Activated CD4-positive, alpha-beta memory T cell treated with anti-CD3 and anti-CD28 coated beads for 36 hours (primary cell): ENCODE measurements around the gene MYCBP2. TPM values are rescaled to one million over a fixed set of nuclear protein-coding genes. Genes with fewer than 3 reads are reported as not detected.
"Not testable (repeated sequence)": the region's sequence is repeated elsewhere in the genome, so short reads cannot be mapped to it uniquely, and the experiment has no call there.

Experiments
- CTCF ChIA-PET: fragments of 350-600 bp; sonication (Branson Sonifier 250); formaldehyde crosslinking; loops from one replicate; lab custom pipeline; 2021; ENCODE audit warnings: antibody characterized with exemption, inconsistent platforms; lab: Charles Lee
- POLR2A ChIA-PET: fragments of 350-600 bp; sonication (Branson Sonifier 250); formaldehyde crosslinking; loops from one replicate; lab custom pipeline; 2021; ENCODE audit warnings: antibody characterized with exemption; lab: Charles Lee
- DNase-seq: peaks from one replicate; pipeline ENCODE4 v3.0.0-alpha.2; 2020
- H3K27ac Mint-ChIP-seq: one replicate; pipeline ENCODE4 v1.8.0; 2021; ENCODE audit warnings: mixed read lengths
- H3K27me3 Mint-ChIP-seq: one replicate; pipeline ENCODE4 v1.8.0; 2021; ENCODE audit warnings: mixed read lengths
- H3K36me3 Mint-ChIP-seq: one replicate; pipeline ENCODE4 v1.8.0; 2021; ENCODE audit warnings: mixed read lengths
- H3K4me1 Mint-ChIP-seq: one replicate; pipeline ENCODE4 v1.8.0; 2021; ENCODE audit warnings: low read depth, mixed read lengths
- H3K4me3 Mint-ChIP-seq: one replicate; pipeline ENCODE4 v1.8.0; 2021; ENCODE audit warnings: mild to moderate bottlenecking, mixed read lengths
- H3K9me3 Mint-ChIP-seq: one replicate; pipeline ENCODE4 v1.8.0; 2021; ENCODE audit warnings: mixed read lengths
- intact Hi-C: fragments of 100-400 bp; cut with micrococcal nuclease; formaldehyde crosslinking; loops from one replicate; pipeline ENCODE4 v1.15.1; 2023
- total RNA-seq, 2 experiments: library from RNA; stranded (reverse); gene quantifications; one replicate each; pipeline ENCODE4 v1.2.3, GENCODE V29; 2021

The MYCBP2 gene
- total RNA-seq, 2 experiments from 2014 or later: 67.3 to 79.4 TPM

GRCh38 chr13:77291774-77292173 is 35.1 kb downstream of the MYCBP2 start:
- H3K9me3 Mint-ChIP-seq: peaks cover 4% of the 10 kb centered on the region
- CTCF ChIA-PET: interaction anchor here (0.6 to 2.1 kb wide), 3 partner anchors 34 to 186 kb away, joined by 3 to 13 read pairs (median 7); no protein-coding TSS in a partner anchor
- peaks cover 66% of the 10 kb centered on the region for H3K36me3 Mint-ChIP-seq
- DNase-seq: no peak
- peaks cover 39% of the 10 kb centered on the region for H3K4me1 Mint-ChIP-seq
- POLR2A ChIA-PET: interaction anchor here (0.8 to 1.8 kb wide), 3 partner anchors 34 to 265 kb away, joined by 3 to 4 read pairs (median 4); partner anchors contain the start of genes FBXL3 and MYCBP2
- H3K27ac Mint-ChIP-seq: peak overlapping the region; percentile 42
- no peak overlapping the region for H3K4me3 Mint-ChIP-seq
- intact Hi-C loops: loop anchor here (1.0 to 2.0 kb wide), 6 partner anchors 38 to 1367 kb away; partner anchors contain the start of genes FBXL3 and OBI1
- no peaks in the 10 kb centered on the region for H3K27me3 Mint-ChIP-seq

GRCh38 chr13:77290342-77290741 is 36.6 kb downstream of the MYCBP2 start:
- Mint-ChIP-seq H3K36me3 (peaks cover 62% of the 10 kb centered on the region), H3K4me3 (no peak overlapping the region), H3K4me1 (peaks cover 41% of the 10 kb centered on the region), H3K9me3 (peaks cover 4% of the 10 kb centered on the region), H3K27me3 (no peaks in the 10 kb centered on the region), H3K27ac (peak overlapping the region; percentile 14)
- no peak for DNase-seq
- ChIA-PET CTCF (interaction anchor here (1.6 to 2.1 kb wide), 2 partner anchors 35 to 188 kb away, joined by 7 to 13 read pairs; no protein-coding TSS in a partner anchor), POLR2A (interaction anchor here (1.8 kb wide), 1 partner anchor 37 kb away, joined by 4 read pairs; the partner anchor contains the start of gene MYCBP2)
- intact Hi-C loops: loop anchor here (2.0 kb wide), 2 partner anchors 188 to 1368 kb away; partner anchors contain the start of gene OBI1

DNA sequence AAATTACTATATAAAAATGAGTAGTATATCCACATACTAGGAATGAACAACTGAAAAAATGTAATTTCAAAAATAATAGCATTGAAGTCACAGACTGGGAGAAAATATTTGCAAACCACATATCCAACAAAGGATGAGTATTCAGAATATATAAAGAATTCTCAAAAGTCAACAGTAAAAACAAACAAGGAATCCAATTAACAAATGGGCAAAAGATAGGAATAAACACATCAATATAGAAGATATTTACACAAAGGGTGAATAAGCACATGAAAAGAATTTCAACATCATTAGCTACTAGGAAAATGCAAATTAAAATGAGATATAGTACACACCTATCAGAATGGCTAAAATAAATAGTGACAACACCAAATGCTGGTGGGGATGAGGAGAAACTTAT is 37.0 kb downstream of the MYCBP2 start:
- Mint-ChIP-seq H3K4me3 (no peak overlapping the region), H3K4me1 (peaks cover 43% of the 10 kb centered on the region), H3K9me3 (peaks cover 4% of the 10 kb centered on the region), H3K27me3 (no peaks in the 10 kb centered on the region), H3K27ac (no peak overlapping the region), H3K36me3 (peaks cover 65% of the 10 kb centered on the region)
- ChIA-PET CTCF (interaction anchor here (2.1 kb wide), 1 partner anchor 188 kb away, joined by 13 read pairs; no protein-coding TSS in a partner anchor), POLR2A (interaction anchor here (1.8 kb wide), 1 partner anchor 37 kb away, joined by 4 read pairs; the partner anchor contains the start of gene MYCBP2)
- no peak for DNase-seq
- intact Hi-C loops: loop anchor here (2.0 kb wide), 2 partner anchors 189 to 1369 kb away; partner anchors contain the start of gene OBI1

GRCh38 chr13:77285632-77286031 is 41.3 kb downstream of the MYCBP2 start:
- H3K4me3 Mint-ChIP-seq, H3K27me3 Mint-ChIP-seq, intact Hi-C loops, H3K27ac Mint-ChIP-seq, H3K9me3 Mint-ChIP-seq, POLR2A ChIA-PET, DNase-seq: not testable (repeated sequence)
- CTCF ChIA-PET: interaction anchor here (1.0 kb wide), 1 partner anchor 192 kb away, joined by 3 read pairs; no protein-coding TSS in a partner anchor
- Mint-ChIP-seq H3K36me3 (peaks cover 49% of the 10 kb centered on the region), H3K4me1 (peaks cover 39% of the 10 kb centered on the region)

DNA sequence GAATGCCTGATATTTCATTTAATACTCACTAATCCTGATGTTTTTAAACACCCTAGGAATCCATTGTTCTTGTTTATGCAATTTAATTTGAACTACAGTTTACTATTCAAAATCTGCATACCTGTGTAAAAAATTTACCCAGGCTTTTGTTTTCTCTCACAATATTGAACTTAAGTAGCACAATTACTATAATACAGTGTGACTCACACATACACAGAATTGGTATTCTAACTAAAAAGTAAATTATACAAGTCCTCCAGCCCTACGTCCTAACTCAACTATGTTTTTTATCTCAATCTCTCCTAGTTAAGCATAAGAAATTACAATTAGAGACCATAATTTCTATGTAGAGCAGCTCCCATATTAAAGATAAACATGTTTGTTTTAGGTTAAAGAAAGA is 41.8 kb downstream of the MYCBP2 start:
- Mint-ChIP-seq H3K36me3 (peaks cover 45% of the 10 kb centered on the region), H3K9me3 (no peaks in the 10 kb centered on the region), H3K4me3 (no peak overlapping the region), H3K27me3 (no peaks in the 10 kb centered on the region), H3K27ac (no peak overlapping the region), H3K4me1 (peaks cover 39% of the 10 kb centered on the region)
- CTCF ChIA-PET: no interaction called here
- DNase-seq: no peak
- intact Hi-C loops: no loop called here
- POLR2A ChIA-PET: no interaction called here

GRCh38 chr13:77274126-77274525 is 52.8 kb downstream of the MYCBP2 start:
- DNase-seq: no peak
- intact Hi-C loops: no loop called here
- Mint-ChIP-seq H3K27me3 (no peaks in the 10 kb centered on the region), H3K9me3 (no peaks in the 10 kb centered on the region), H3K27ac (no peak overlapping the region), H3K36me3 (peaks cover 23% of the 10 kb centered on the region), H3K4me1 (peaks cover 15% of the 10 kb centered on the region), H3K4me3 (no peak overlapping the region)
- CTCF ChIA-PET: interaction anchor here (0.7 to 0.9 kb wide), 2 partner anchors 204 to 205 kb away, joined by 3 to 4 read pairs; no protein-coding TSS in a partner anchor
- POLR2A ChIA-PET: no interaction called here

- CTCF ChIA-PET: interaction anchor here (0.8 kb wide), 1 partner anchor 9 kb away, joined by 4 read pairs; no protein-coding TSS in a partner anchor
- Mint-ChIP-seq H3K4me3 (no peak overlapping the region), H3K9me3 (no peaks in the 10 kb centered on the region), H3K27me3 (no peaks in the 10 kb centered on the region), H3K4me1 (peaks cover 2% of the 10 kb centered on the region), H3K27ac (no peak overlapping the region), H3K36me3 (peaks cover 31% of the 10 kb centered on the region)
- intact Hi-C loops: no loop called here
- no peak for DNase-seq
- POLR2A ChIA-PET: no interaction called here
These were observed 57.8 kb downstream of the MYCBP2 start for GRCh38 chr13:77269141-77269540.

GRCh38 chr13:77267362-77267761 is 59.5 kb downstream of the MYCBP2 start:
- peaks cover 28% of the 10 kb centered on the region for H3K36me3 Mint-ChIP-seq
- no peak overlapping the region for H3K4me3 Mint-ChIP-seq
- no peak for DNase-seq
- H3K27me3 Mint-ChIP-seq: no peaks in the 10 kb centered on the region
- H3K27ac Mint-ChIP-seq: no peak overlapping the region
- intact Hi-C loops: no loop called here
- no peaks in the 10 kb centered on the region for H3K9me3 Mint-ChIP-seq
- ChIA-PET POLR2A (no interaction called here), CTCF (no interaction called here)
- peaks cover 2% of the 10 kb centered on the region for H3K4me1 Mint-ChIP-seq

DNA sequence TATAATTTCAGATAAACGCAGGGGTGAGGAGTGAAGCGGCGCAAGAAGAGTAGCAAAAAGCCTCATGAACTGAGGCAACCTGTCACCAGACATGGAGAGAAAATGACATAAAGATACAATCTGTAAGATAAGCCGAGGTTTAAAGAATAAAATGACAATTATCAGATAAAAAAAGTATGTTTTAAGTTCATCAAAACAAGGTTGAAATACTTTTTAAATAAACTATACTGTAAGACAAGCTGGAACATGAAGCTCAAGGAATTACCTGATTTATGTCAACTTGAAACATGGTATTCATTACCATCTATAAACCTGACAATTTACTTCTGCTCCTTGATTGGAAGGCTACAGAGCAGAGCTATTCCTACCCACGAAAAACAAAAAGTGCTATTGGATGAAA is 61.6 kb downstream of the MYCBP2 start:
- ChIA-PET POLR2A (no interaction called here), CTCF (no interaction called here)
- Mint-ChIP-seq H3K4me3 (no peak overlapping the region), H3K9me3 (no peaks in the 10 kb centered on the region), H3K4me1 (peaks cover 2% of the 10 kb centered on the region), H3K27ac (no peak overlapping the region), H3K36me3 (peaks cover 25% of the 10 kb centered on the region), H3K27me3 (no peaks in the 10 kb centered on the region)
- intact Hi-C loops: no loop called here
- DNase-seq: no peak

DNA sequence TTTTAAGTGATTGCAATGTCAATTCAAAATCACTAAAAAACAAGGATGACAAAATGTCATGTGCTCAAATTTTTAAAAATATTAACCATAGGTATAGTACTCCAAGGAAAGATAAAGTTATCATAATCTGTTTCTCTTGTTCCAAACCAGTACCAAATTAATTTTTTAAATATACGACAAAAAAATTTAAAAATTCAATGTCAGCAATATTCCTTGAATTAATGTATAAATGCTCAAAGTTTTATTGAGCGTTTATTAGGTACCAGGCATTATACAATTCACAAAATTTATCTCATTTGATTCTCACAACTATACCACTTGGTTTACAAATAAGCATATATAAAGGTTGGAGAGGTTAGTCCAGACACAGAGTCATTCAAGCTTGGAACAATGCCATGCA is 64.7 kb downstream of the MYCBP2 start:
- no peak overlapping the region for H3K4me3 Mint-ChIP-seq
- H3K36me3 Mint-ChIP-seq: peaks cover 31% of the 10 kb centered on the region
- ChIA-PET POLR2A (no interaction called here), CTCF (no interaction called here)
- no peak overlapping the region for H3K27ac Mint-ChIP-seq
- H3K4me1 Mint-ChIP-seq: peaks cover 2% of the 10 kb centered on the region
- no peak for DNase-seq
- intact Hi-C loops: no loop called here
- no peaks in the 10 kb centered on the region for H3K9me3 Mint-ChIP-seq
- no peaks in the 10 kb centered on the region for H3K27me3 Mint-ChIP-seq

DNA sequence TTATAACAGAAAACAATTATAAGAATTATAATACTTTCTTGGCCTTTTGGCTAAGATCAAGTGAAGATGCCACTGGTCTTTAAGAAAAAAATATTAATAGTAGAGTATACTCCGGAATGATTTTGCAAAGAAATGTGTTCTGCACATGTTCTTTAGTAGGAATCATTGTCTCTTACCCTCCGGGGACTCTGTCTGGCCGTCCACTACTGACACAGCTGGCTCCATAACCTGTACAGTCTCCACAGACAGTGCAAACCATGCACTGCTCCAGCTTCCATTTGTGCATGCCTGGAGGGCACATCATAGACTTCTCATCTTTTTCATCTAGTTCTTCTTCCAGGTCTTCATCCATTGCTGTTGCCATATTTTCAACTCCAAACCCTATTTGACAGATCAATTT is 75.9 kb downstream of the MYCBP2 start:
- no peaks in the 10 kb centered on the region for H3K27me3 Mint-ChIP-seq
- H3K4me1 Mint-ChIP-seq: peaks cover 15% of the 10 kb centered on the region
- H3K9me3 Mint-ChIP-seq: no peaks in the 10 kb centered on the region
- CTCF ChIA-PET: no interaction called here
- H3K27ac Mint-ChIP-seq: no peak overlapping the region
- peaks cover 40% of the 10 kb centered on the region for H3K36me3 Mint-ChIP-seq
- intact Hi-C loops: no loop called here
- POLR2A ChIA-PET: no interaction called here
- H3K4me3 Mint-ChIP-seq: no peak overlapping the region
- no peak for DNase-seq

DNA sequence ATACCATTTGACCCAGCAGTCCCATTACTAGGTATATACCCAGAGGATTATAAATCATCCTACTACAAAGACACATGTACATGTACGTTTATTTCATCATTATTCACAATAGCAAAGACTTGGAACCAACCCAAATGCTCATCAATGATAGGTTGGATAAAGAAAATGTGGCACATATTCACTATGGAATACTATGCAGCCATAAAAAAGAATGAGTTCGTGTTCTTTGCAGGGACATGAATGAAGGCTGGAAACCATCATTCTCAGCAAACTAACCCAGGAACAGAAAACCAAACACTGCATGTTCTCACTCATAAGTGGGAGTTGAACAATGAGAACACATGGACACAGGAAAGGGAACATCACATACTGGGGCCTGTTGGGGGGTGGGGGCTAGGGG is 81.7 kb downstream of the MYCBP2 start:
- H3K9me3 Mint-ChIP-seq, POLR2A ChIA-PET, H3K4me3 Mint-ChIP-seq, H3K27ac Mint-ChIP-seq, H3K27me3 Mint-ChIP-seq, intact Hi-C loops, CTCF ChIA-PET, DNase-seq: not testable (repeated sequence)
- Mint-ChIP-seq H3K4me1 (peaks cover 17% of the 10 kb centered on the region), H3K36me3 (peaks cover 49% of the 10 kb centered on the region)

GRCh38 chr13:77239312-77239711 is 87.6 kb downstream of the MYCBP2 start:
- DNase-seq: no peak
- H3K4me3 Mint-ChIP-seq: no peak overlapping the region
- no peaks in the 10 kb centered on the region for H3K9me3 Mint-ChIP-seq
- ChIA-PET CTCF (no interaction called here), POLR2A (no interaction called here)
- no peak overlapping the region for H3K27ac Mint-ChIP-seq
- intact Hi-C loops: no loop called here
- peaks cover 16% of the 10 kb centered on the region for H3K36me3 Mint-ChIP-seq
- no peaks in the 10 kb centered on the region for H3K27me3 Mint-ChIP-seq
- H3K4me1 Mint-ChIP-seq: peaks cover 8% of the 10 kb centered on the region
